HEK293T (cell line): ENCODE measurements around the gene TMCO1.

Experiments used
- CTBP1 ChIP-seq: fragments of 450-650 bp; IDR thresholded peaks from 2 replicates; pipeline ENCODE4 v1.6.1; 2016; ENCODE audit warnings: borderline replicate concordance
- ELF4 ChIP-seq: fragments of 450-650 bp; IDR thresholded peaks from 2 replicates; pipeline ENCODE4 v1.6.1; 2017; ENCODE audit warnings: antibody characterized with exemption
- FOXA1 ChIP-seq: fragments of 450-650 bp; IDR thresholded peaks from 2 replicates; pipeline ENCODE4 v1.6.1; 2016; ENCODE audit warnings: mild to moderate bottlenecking
- FOXK2 ChIP-seq: fragments of 450-650 bp; IDR thresholded peaks from 2 replicates; pipeline ENCODE4 v1.6.1; 2016; ENCODE audit warnings: mild to moderate bottlenecking
- HDGF ChIP-seq: fragments of 450-650 bp; IDR thresholded peaks from 2 replicates; pipeline ENCODE4 v1.6.1; 2017; ENCODE audit warnings: antibody characterized with exemption, borderline replicate concordance
- L3MBTL2 ChIP-seq: fragments of 450-650 bp; conservative IDR thresholded peaks from 2 replicates; pipeline ENCODE4 v1.6.1; 2016; ENCODE audit warnings: mild to moderate bottlenecking
- NFRKB ChIP-seq: fragments of 450-650 bp; IDR thresholded peaks from 2 replicates; pipeline ENCODE4 v1.6.1; 2016; ENCODE audit warnings: mild to moderate bottlenecking, moderate library complexity
- SUZ12 ChIP-seq: fragments of 450-650 bp; IDR thresholded peaks from 2 replicates; pipeline ENCODE4 v1.6.1; 2016; ENCODE audit warnings: mild to moderate bottlenecking
- TARDBP ChIP-seq: fragments of 450-650 bp; IDR thresholded peaks from 2 replicates; pipeline ENCODE4 v1.6.1; 2016

DNA sequence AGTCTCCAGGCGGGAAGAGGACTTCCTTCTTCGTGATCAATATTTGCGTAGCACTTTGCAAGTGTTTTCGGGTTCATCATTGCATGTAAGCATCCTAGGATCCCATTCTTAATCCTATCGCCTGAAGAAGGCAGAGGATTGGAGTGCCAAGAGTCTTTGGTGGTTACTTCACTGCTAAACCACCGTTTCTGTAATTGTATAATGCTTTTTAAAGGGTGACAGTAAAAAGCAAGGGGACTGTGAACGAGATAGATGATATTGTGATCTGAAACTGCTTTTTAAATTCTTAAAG is 70.0 kb downstream of the TMCO1 start:
- TF ChIP-seq FOXK2 (no peak), HDGF (no peak), L3MBTL2 (0 out of 2 replicates have a peak, but pooled peaks have one; percentile 36), ELF4 (no peak), CTBP1 (no peak), NFRKB (no peak), SUZ12 (no peak), FOXA1 (no peak), TARDBP (no peak)
